Nucleus accumbens (tissue), 56 donors: ENCODE results near the gene PARP8.
"Not testable (repeated sequence)": the region's sequence is repeated elsewhere in the genome, so short reads cannot be mapped to it uniquely, and the experiment has no call there.

ENCODE experiments used
- DNase-seq, 56 donors: peaks; one replicate each; lab custom pipeline; 2025; lab: John Stamatoyannopoulos, UW

Gene PARP8

GRCh38 chr5:50679554-50679953, 13.1 kb downstream of the PARP8 start:
- DNase-seq: not testable (repeated sequence)

- no peak for DNase-seq
Measured at GRCh38 chr5:50684721-50685120, 18.3 kb downstream of the PARP8 start.

GRCh38 chr5:50687548-50687947, 21.1 kb downstream of the PARP8 start:
- no peak for DNase-seq

- DNase-seq: no peak
Measured at GRCh38 chr5:50691399-50692016, 25.1 kb downstream of the PARP8 start.

GRCh38 chr5:50694027-50694590, 27.7 kb downstream of the PARP8 start:
- DNase-seq: no peak

GRCh38 chr5:50694626-50695025, 28.2 kb downstream of the PARP8 start:
- DNase-seq: not testable (repeated sequence)

- DNase-seq: no peak
Measured at GRCh38 chr5:50697739-50698138, 31.3 kb downstream of the PARP8 start.

GRCh38 chr5:50699737-50700136, 33.3 kb downstream of the PARP8 start:
- DNase-seq: no peak

GRCh38 chr5:50700706-50701105, 34.3 kb downstream of the PARP8 start:
- DNase-seq: no peak

GRCh38 chr5:50702615-50703366, 36.4 kb downstream of the PARP8 start:
- no peak for DNase-seq

- no peak for DNase-seq
Measured at GRCh38 chr5:50703367-50703666, 36.9 kb downstream of the PARP8 start.

GRCh38 chr5:50704730-50705129, 38.3 kb downstream of the PARP8 start:
- no peak for DNase-seq

GRCh38 chr5:50709471-50709870, 43.0 kb downstream of the PARP8 start:
- no peak for DNase-seq

- DNase-seq: no peak
Measured at GRCh38 chr5:50710838-50711237, 44.4 kb downstream of the PARP8 start.

- DNase-seq: no peak
Measured at GRCh38 chr5:50711280-50711679, 44.8 kb downstream of the PARP8 start.

GRCh38 chr5:50712479-50712878, 46.0 kb downstream of the PARP8 start:
- DNase-seq: no peak

- no peak for DNase-seq
Measured at GRCh38 chr5:50715001-50715400, 48.6 kb downstream of the PARP8 start.

- DNase-seq: no peak
Measured at GRCh38 chr5:50716134-50716533, 49.7 kb downstream of the PARP8 start.

GRCh38 chr5:50717651-50718050, 51.2 kb downstream of the PARP8 start:
- DNase-seq: no peak

- no peak for DNase-seq
Measured at GRCh38 chr5:50720061-50720710, 53.7 kb downstream of the PARP8 start.

GRCh38 chr5:50722223-50722622, 55.8 kb downstream of the PARP8 start:
- DNase-seq: no peak

- no peak for DNase-seq
Measured at GRCh38 chr5:50724262-50724661, 57.8 kb downstream of the PARP8 start.
